GM12875 (cell line): ENCODE results near the gene BIK.

ENCODE experiments used
- H3K4me3 ChIP-seq: one replicate; pipeline ENCODE4 v1.5.1; 2011; ENCODE audit warnings: low read depth, low read length, control low read depth
- CTCF ChIP-seq: IDR thresholded peaks from 2 replicates; pipeline ENCODE4 v1.5.1; 2011; ENCODE audit warnings: low read depth, mild to moderate bottlenecking, control low read depth, inconsistent platforms, low read length, moderate library complexity, borderline replicate concordance; ENCODE audit not compliant: insufficient read depth

Gene BIK

GRCh38 chr22:43171019-43171491, 60.5 kb downstream of the BIK start:
- H3K4me3 ChIP-seq: no peak overlapping the region
- no peak for TF ChIP-seq CTCF

GRCh38 chr22:43171607-43172006, 61.1 kb downstream of the BIK start:
- TF ChIP-seq CTCF: no peak
- H3K4me3 ChIP-seq: no peak overlapping the region

GRCh38 chr22:43172191-43172590, 61.6 kb downstream of the BIK start:
- no peak for TF ChIP-seq CTCF
- H3K4me3 ChIP-seq: no peak overlapping the region

- H3K4me3 ChIP-seq: no peak overlapping the region
- no peak for TF ChIP-seq CTCF
These were observed 63.0 kb downstream of the BIK start for GRCh38 chr22:43173566-43173965.

- H3K4me3 ChIP-seq: no peak overlapping the region
- TF ChIP-seq CTCF: no peak
These were observed 63.6 kb downstream of the BIK start for GRCh38 chr22:43173976-43174720.

GRCh38 chr22:43174941-43175531, 64.5 kb downstream of the BIK start:
- H3K4me3 ChIP-seq: no peak overlapping the region
- no peak for TF ChIP-seq CTCF

- no peak for TF ChIP-seq CTCF
- H3K4me3 ChIP-seq: no peak overlapping the region
These were observed 65.5 kb downstream of the BIK start for GRCh38 chr22:43176090-43176489.
